NOMO-1 treated with DMSO at 0.1 percent for 48 hours (cell line): ENCODE data around the gene MRPL28.
"Not testable (repeated sequence)": the region's sequence is repeated elsewhere in the genome, so short reads cannot be mapped to it uniquely, and the experiment has no call there.

Experiments
- DNase-seq: peaks from one replicate; lab custom pipeline; 2025; ENCODE audit not compliant: unreplicated experiment; lab: John Stamatoyannopoulos, UW

The MRPL28 gene

GRCh38 chr16:360698-361336, 9.5 kb downstream of the MRPL28 start:
- DNase-seq, result no peak

GRCh38 chr16:359871-360697, 10.3 kb downstream of the MRPL28 start:
- no peak for DNase-seq

GRCh38 chr16:359067-359763, 11.1 kb downstream of the MRPL28 start:
- DNase-seq, result no peak

GRCh38 chr16:356741-357140, 13.6 kb downstream of the MRPL28 start:
- no peak for DNase-seq

- no peak for DNase-seq
Measured at GRCh38 chr16:354971-355461, 15.3 kb downstream of the MRPL28 start.

- no peak for DNase-seq
Measured at GRCh38 chr16:354291-354881, 16.0 kb downstream of the MRPL28 start.

GRCh38 chr16:353404-354290, 16.7 kb downstream of the MRPL28 start:
- DNase-seq, result no peak

GRCh38 chr16:352547-353403, 17.6 kb downstream of the MRPL28 start, which contains the start of gene AXIN1:
TSS of gene AXIN1 (minus strand) at chr16:352723. CDS start at chr16:347025, 5,698 bp downstream.
- DNase-seq, result peak; percentile 98

GRCh38 chr16:351804-352520, 18.4 kb downstream of the MRPL28 start:
- no peak for DNase-seq

GRCh38 chr16:350203-350602, 20.1 kb downstream of the MRPL28 start:
- DNase-seq, result no peak

- DNase-seq, result no peak
Measured at GRCh38 chr16:349211-349610, 21.1 kb downstream of the MRPL28 start.

- DNase-seq, result not testable (repeated sequence)
Measured at GRCh38 chr16:348495-348894, 21.8 kb downstream of the MRPL28 start.

- DNase-seq, result no peak
Measured at GRCh38 chr16:347203-347602, 23.1 kb downstream of the MRPL28 start.

- DNase-seq, result no peak
Measured at GRCh38 chr16:346587-346986, 23.8 kb downstream of the MRPL28 start.

- no peak for DNase-seq
Measured at GRCh38 chr16:345772-346171, 24.6 kb downstream of the MRPL28 start.

GRCh38 chr16:342455-343213, 27.7 kb downstream of the MRPL28 start:
- DNase-seq, result no peak

GRCh38 chr16:341974-342336, 28.4 kb downstream of the MRPL28 start:
- DNase-seq, result not testable (repeated sequence)
